Transverse colon (tissue), 3 donors: ENCODE measurements around the gene HPSE2.

ENCODE experiments used
- EP300 ChIP-seq: sonication (generic); formaldehyde crosslinking; IDR thresholded peaks from one replicate; pipeline ENCODE4 v1.6.1; 2017; ENCODE audit warnings: antibody characterized with exemption, low read depth
- POLR2A ChIP-seq: fragments of 450-650 bp; IDR thresholded peaks from one replicate; pipeline ENCODE4 v1.6.1; 2016; ENCODE audit warnings: antibody characterized with exemption, mild to moderate bottlenecking, moderate library complexity
- TF ChIP-seq, protein P1 (sequence below), 5 experiments: fragments of 200-600 bp in 3 of 5; fragments of 450-650 bp in 2 of 5; sonication (generic) in 3 of 5; IDR thresholded peaks; 1 replicate in 2 of 5; 2 replicates in 3 of 5; pipeline ENCODE4 v1.5.1; 2016 to 2017; ENCODE audit warnings: antibody characterized with exemption in 5 of 5, inconsistent platforms in 3 of 5, mild to moderate bottlenecking in 2 of 5, moderate library complexity in 1 of 5

DNA sequence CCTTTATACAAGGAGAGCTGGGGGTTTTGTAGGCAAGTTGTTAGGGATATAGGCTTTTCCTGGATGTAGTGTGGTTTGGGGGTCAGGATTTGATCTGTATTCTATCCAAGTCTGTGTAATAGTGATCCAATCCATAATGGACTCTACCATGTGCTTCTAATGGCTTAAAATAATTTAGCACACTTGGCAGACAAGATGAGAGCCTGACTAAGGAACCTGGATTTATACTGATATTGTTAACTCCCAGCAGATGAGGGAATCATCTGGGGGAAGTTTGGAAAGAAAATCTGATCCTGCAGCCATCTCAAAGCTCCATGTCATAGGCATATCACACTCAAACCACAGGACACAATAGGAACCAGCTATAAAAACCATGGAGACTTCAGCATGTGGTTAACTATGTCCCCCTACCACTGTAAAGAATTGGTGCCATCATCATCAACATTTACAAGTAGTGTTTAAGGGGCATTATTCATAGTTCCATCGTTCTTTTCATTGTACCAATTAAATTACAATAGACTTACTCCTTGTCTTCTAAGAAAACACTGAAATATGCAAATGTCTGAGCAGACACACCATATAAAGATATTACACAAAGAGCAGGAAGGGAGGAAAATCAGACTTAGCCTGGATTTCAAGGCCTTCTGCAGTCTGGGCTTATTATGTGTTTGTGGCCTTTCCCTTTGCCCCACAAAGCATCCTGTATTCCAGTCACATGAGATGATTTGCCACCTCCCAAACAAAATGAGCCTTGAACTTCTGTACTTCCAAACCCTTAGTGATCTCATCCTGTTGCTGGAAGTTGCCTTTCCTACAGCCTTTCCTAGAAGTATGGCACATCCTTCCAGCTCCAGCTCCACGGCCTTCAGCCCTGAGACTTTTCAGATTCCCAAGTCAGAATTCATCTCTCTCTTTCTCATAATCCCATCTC, 766.4 kb downstream of the HPSE2 start:
- TF ChIP-seq EP300 = no peak
- no peak for TF ChIP-seq POLR2A
- TF ChIP-seq, protein P1, sequence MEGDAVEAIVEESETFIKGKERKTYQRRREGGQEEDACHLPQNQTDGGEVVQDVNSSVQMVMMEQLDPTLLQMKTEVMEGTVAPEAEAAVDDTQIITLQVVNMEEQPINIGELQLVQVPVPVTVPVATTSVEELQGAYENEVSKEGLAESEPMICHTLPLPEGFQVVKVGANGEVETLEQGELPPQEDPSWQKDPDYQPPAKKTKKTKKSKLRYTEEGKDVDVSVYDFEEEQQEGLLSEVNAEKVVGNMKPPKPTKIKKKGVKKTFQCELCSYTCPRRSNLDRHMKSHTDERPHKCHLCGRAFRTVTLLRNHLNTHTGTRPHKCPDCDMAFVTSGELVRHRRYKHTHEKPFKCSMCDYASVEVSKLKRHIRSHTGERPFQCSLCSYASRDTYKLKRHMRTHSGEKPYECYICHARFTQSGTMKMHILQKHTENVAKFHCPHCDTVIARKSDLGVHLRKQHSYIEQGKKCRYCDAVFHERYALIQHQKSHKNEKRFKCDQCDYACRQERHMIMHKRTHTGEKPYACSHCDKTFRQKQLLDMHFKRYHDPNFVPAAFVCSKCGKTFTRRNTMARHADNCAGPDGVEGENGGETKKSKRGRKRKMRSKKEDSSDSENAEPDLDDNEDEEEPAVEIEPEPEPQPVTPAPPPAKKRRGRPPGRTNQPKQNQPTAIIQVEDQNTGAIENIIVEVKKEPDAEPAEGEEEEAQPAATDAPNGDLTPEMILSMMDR (IDR thresholded peaks at IDR 0.05) = no peak
